OCI-LY7 (cell line): ENCODE results near the gene TNFRSF1A.

Experiments used
- EZH2phosphoT487 ChIP-seq: fragments of 200-600 bp; sonication (generic); IDR thresholded peaks from 2 replicates; pipeline ENCODE4 v1.6.1; 2018; ENCODE audit warnings: low read depth, borderline replicate concordance, mild to moderate bottlenecking, mixed run types, antibody characterized with exemption, low read length, moderate library complexity, mixed read lengths
- TF ChIP-seq, protein P1 (sequence below): fragments of 200-600 bp; sonication (generic); conservative IDR thresholded peaks from 2 replicates; pipeline ENCODE4 v1.5.1; 2014; ENCODE audit warnings: mild to moderate bottlenecking, antibody characterized with exemption, low read length, moderate library complexity, mixed read lengths

DNA sequence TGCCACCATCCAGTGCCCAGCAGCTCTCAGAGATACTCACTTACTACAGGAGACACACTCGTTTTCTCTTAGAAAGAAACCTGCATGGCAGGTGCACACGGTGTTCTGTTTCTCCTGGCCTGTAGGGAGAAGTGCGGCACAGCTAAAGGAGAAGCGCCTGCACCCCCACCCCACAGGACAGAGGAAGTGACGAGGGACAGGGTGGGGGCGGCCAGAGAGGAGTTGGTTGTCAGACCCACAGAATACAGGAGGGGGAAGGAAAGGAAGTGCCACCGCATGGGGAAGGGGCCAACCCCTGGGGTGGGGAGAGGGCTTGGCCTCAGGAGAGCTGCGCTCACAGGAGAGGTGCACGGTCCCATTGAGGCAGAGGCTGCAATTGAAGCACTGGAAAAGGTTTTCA is 8.8 kb downstream of the TNFRSF1A start:
- TF ChIP-seq, protein P1, sequence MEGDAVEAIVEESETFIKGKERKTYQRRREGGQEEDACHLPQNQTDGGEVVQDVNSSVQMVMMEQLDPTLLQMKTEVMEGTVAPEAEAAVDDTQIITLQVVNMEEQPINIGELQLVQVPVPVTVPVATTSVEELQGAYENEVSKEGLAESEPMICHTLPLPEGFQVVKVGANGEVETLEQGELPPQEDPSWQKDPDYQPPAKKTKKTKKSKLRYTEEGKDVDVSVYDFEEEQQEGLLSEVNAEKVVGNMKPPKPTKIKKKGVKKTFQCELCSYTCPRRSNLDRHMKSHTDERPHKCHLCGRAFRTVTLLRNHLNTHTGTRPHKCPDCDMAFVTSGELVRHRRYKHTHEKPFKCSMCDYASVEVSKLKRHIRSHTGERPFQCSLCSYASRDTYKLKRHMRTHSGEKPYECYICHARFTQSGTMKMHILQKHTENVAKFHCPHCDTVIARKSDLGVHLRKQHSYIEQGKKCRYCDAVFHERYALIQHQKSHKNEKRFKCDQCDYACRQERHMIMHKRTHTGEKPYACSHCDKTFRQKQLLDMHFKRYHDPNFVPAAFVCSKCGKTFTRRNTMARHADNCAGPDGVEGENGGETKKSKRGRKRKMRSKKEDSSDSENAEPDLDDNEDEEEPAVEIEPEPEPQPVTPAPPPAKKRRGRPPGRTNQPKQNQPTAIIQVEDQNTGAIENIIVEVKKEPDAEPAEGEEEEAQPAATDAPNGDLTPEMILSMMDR: no peak
- no peak for TF ChIP-seq EZH2phosphoT487
